ENCODE measurements around the gene MAGI2.

DNA sequence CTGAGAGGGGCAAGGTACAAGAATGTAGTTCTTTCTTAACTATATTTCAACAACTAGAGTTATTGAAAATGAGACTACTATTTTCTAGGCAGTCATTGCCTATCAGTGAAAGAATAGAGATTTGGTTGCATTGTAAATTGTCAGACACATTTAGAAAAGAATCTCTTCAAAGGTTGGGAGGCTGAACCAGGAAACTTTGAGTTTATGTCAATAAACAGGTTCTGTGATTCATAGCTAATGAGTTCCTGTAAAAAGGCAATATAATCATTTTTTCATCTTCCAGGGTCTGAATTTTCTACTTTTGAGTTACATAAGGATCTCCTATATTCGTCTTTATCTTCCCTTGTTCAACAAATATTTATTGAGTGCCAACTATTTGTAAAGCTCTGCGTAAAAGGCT, 47.1 kb downstream of the MAGI2 start:
- no peak for TF ChIP-seq EZH2 (IDR thresholded peaks at IDR 0.05; ENCODE audit: borderline replicate concordance, low read depth, low read length, severe bottlenecking)
- TF ChIP-seq, protein P1, sequence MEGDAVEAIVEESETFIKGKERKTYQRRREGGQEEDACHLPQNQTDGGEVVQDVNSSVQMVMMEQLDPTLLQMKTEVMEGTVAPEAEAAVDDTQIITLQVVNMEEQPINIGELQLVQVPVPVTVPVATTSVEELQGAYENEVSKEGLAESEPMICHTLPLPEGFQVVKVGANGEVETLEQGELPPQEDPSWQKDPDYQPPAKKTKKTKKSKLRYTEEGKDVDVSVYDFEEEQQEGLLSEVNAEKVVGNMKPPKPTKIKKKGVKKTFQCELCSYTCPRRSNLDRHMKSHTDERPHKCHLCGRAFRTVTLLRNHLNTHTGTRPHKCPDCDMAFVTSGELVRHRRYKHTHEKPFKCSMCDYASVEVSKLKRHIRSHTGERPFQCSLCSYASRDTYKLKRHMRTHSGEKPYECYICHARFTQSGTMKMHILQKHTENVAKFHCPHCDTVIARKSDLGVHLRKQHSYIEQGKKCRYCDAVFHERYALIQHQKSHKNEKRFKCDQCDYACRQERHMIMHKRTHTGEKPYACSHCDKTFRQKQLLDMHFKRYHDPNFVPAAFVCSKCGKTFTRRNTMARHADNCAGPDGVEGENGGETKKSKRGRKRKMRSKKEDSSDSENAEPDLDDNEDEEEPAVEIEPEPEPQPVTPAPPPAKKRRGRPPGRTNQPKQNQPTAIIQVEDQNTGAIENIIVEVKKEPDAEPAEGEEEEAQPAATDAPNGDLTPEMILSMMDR (IDR thresholded peaks at IDR 0.05; ENCODE audit: borderline replicate concordance, extremely low read depth, low read length, poor library complexity, severe bottlenecking), result no peak

Data from DND-41 (cell line).